K562 (cell line): ENCODE measurements around the gene NUFIP1. TPM values are rescaled to one million over a fixed set of nuclear protein-coding genes. Genes with fewer than 3 reads are reported as not detected.

ENCODE experiments used
- CBX1 ChIP-seq: sonication (generic); IDR thresholded peaks from 2 replicates; pipeline ENCODE4 v1.6.1; 2016; ENCODE audit warnings: antibody characterized with exemption, low read depth, mild to moderate bottlenecking
- CCNT2 ChIP-seq: IDR thresholded peaks from 2 replicates; pipeline ENCODE4 v1.6.1; 2011; ENCODE audit warnings: borderline replicate concordance, low read depth, mild to moderate bottlenecking, moderate library complexity, mixed read lengths, low read length; ENCODE audit not compliant: insufficient read length; ENCODE audit errors: extremely low read depth
- FOSL1 ChIP-seq: fragments of 200-800 bp; sonication (Bioruptor generic); conservative IDR thresholded peaks from 2 replicates; pipeline ENCODE4 v1.6.1; 2016; ENCODE audit warnings: missing genetic modification characterization, missing compliant biosample characterization
- FOXA3 ChIP-seq, 2 experiments: fragments of 450-650 bp in 1 of 2; sonication (generic) in 1 of 2; formaldehyde crosslinking; IDR thresholded peaks in 1 of 2; conservative IDR thresholded peaks in 1 of 2; 2 replicates each; pipeline versions ENCODE4 v1.4.0 to v1.8.0; 2020 to 2022; ENCODE audit warnings: mild to moderate bottlenecking in 2 of 2, missing genetic modification reagents in 1 of 2
- MECOM ChIP-seq: fragments of 250-450 bp; sonication (Bioruptor Pico); IDR thresholded peaks from 2 replicates; pipeline ENCODE4 v1.8.0; 2022; ENCODE audit warnings: inconsistent platforms
- NR2F6 ChIP-seq: fragments of 450-650 bp; formaldehyde crosslinking; IDR thresholded peaks from 2 replicates; pipeline ENCODE4 v1.4.0; 2020; ENCODE audit warnings: mild to moderate bottlenecking
- TFE3 ChIP-seq: fragments of 450-650 bp; formaldehyde crosslinking; IDR thresholded peaks from 2 replicates; pipeline ENCODE4 v1.4.0; 2020; ENCODE audit warnings: mild to moderate bottlenecking, mixed read lengths
- ZBTB5 ChIP-seq: fragments of 450-650 bp; IDR thresholded peaks from 2 replicates; pipeline ENCODE4 v1.6.1; 2017; ENCODE audit warnings: antibody characterized with exemption
- ZMIZ1 ChIP-seq, 2 experiments: fragments of 150-350 bp in 1 of 2; IDR thresholded peaks; 2 replicates each; pipeline ENCODE4 v1.6.1; 2012 to 2016; ENCODE audit warnings: low read depth in 2 of 2, low read length in 2 of 2, mild to moderate bottlenecking in 1 of 2, moderate library complexity in 1 of 2
- ZNF143 ChIP-seq: sonication (generic); formaldehyde crosslinking; IDR thresholded peaks from 2 replicates; pipeline ENCODE4 v1.9.0; 2022; ENCODE audit warnings: mild to moderate bottlenecking, missing genetic modification reagents
- ZNF146 ChIP-seq: IDR thresholded peaks from one replicate; pipeline ENCODE4 v1.6.1; 2018; ENCODE audit warnings: missing compliant biosample characterization; ENCODE audit not compliant: unreplicated experiment
- ZNF639 ChIP-seq, 2 experiments: fragments of 200-800 bp in 1 of 2; sonication (Bioruptor generic) in 1 of 2; sonication (generic) in 1 of 2; formaldehyde crosslinking in 1 of 2; IDR thresholded peaks in 1 of 2; conservative IDR thresholded peaks in 1 of 2; 2 replicates each; pipeline versions ENCODE4 v1.5.0 to v1.6.1; 2016 to 2020; ENCODE audit warnings: missing compliant biosample characterization in 1 of 2, missing genetic modification characterization in 1 of 2, missing genetic modification reagents in 1 of 2
- ZNF766 ChIP-seq: fragments of 200-800 bp; sonication (Bioruptor generic); conservative IDR thresholded peaks from 2 replicates; pipeline ENCODE4 v1.6.1; 2016; ENCODE audit warnings: missing genetic modification characterization, missing compliant biosample characterization
- polyA plus RNA-seq, 8 experiments: library from polyadenylated mRNA; depleted of rRNA in 4 of 8; stranded (reverse) in 5 of 8; unstranded in 3 of 8; fragments of >200 nt; fragmentation: Nextera tagmentation in 2 of 8; fragmentation: Illumina TruSeq in 1 of 8; extraction: Ambion mirVana in 2 of 8; extraction: Trizol in 1 of 8; gene quantifications; 2 replicates each; pipeline versions ENCODE4 v1.2.1 to v1.2.3, GENCODE V29; 2011 to 2014; ENCODE audit warnings: inconsistent platforms in 1 of 8, missing spikeins in 1 of 8
- total RNA-seq, 7 experiments: library from RNA; depleted of rRNA in 6 of 7; stranded (reverse); fragments of >200 nt in 6 of 7; fragmentation: Illumina TruSeq in 2 of 7; extraction: Trizol in 2 of 7; gene quantifications; 2 replicates each; pipeline versions ENCODE4 v1.2.1 to v1.2.3, GENCODE V29; 2011 to 2021; ENCODE audit warnings: low replicate concordance in 1 of 7

The NUFIP1 gene
- total and polyA plus RNA-seq, 9 of the 15 experiments (the other 6 are each of a cell fraction or from before 2014, with no cell fraction given): 2.6 to 9.7 (median 4.1) TPM

- TF ChIP-seq ZMIZ1 (IDR thresholded peaks at IDR 0.05; ENCODE audit: low read depth in 2 of 2, low read length in 2 of 2): peak in 1 of 2 experiments; percentile 61; a peak in 2 of 4 replicates
- TF ChIP-seq ZBTB5: peak; percentile 71; the same call in 1 of the 2 replicates
- no peak for TF ChIP-seq MECOM (CRISPR knock-in tag)
- TF ChIP-seq ZNF143: no peak
- no peak for TF ChIP-seq ZNF146 (CRISPR knock-in tag)
- TF ChIP-seq CBX1: no peak
- TF ChIP-seq CCNT2: no peak
- peak; percentile 81 for TF ChIP-seq FOSL1 (tag)
- TF ChIP-seq FOXA3 (CRISPR knock-in tag; conservative IDR thresholded peaks at IDR 0.05 in 1 of 2, IDR thresholded peaks at IDR 0.05 in 1 of 2): peak in 1 of 2 experiments; percentile 57; a peak in 1 of 4 replicates
- peak; percentile 88 for TF ChIP-seq ZNF766 (CRISPR knock-in tag)
- TF ChIP-seq NR2F6 (CRISPR knock-in tag): no peak
- no peak for TF ChIP-seq TFE3
- peak in 1 of 2 experiments; percentile 36; a peak in 1 of 4 replicates for TF ChIP-seq ZNF639 (CRISPR knock-in tag; conservative IDR thresholded peaks at IDR 0.05 in 1 of 2, IDR thresholded peaks at IDR 0.05 in 1 of 2)
Observed at GRCh38 chr13:44917589-44918325, 71.5 kb downstream of the NUFIP1 start (continued).
